SHP77 treated with DMSO at 0.1 percent for 48 hours (cell line): ENCODE measurements around the gene TMEM179.

Experiments
- DNase-seq: peaks from one replicate; lab custom pipeline; 2025; lab: John Stamatoyannopoulos, UW

Gene TMEM179

GRCh38 chr14:104569435-104569834, 35.1 kb downstream of the TMEM179 start:
- DNase-seq = no peak

- DNase-seq = no peak
These were observed 36.0 kb downstream of the TMEM179 start for GRCh38 chr14:104568620-104569019.

GRCh38 chr14:104567957-104568225, 36.7 kb downstream of the TMEM179 start:
- no peak for DNase-seq

- DNase-seq = no peak
These were observed 37.2 kb downstream of the TMEM179 start for GRCh38 chr14:104567141-104567956.

GRCh38 chr14:104564744-104565679, 39.6 kb downstream of the TMEM179 start:
- DNase-seq = no peak

GRCh38 chr14:104563742-104564615, 40.6 kb downstream of the TMEM179 start:
- peak; percentile 11 for DNase-seq

- DNase-seq = no peak
These were observed 41.3 kb downstream of the TMEM179 start for GRCh38 chr14:104563191-104563741.

- no peak for DNase-seq
These were observed 42.0 kb downstream of the TMEM179 start for GRCh38 chr14:104562606-104563005.

GRCh38 chr14:104561632-104562495, 42.7 kb downstream of the TMEM179 start:
- DNase-seq = no peak

GRCh38 chr14:104561124-104561557, 43.4 kb downstream of the TMEM179 start:
- no peak for DNase-seq

GRCh38 chr14:104560586-104560945, 44.0 kb downstream of the TMEM179 start:
- DNase-seq = no peak

- no peak for DNase-seq
These were observed 44.6 kb downstream of the TMEM179 start for GRCh38 chr14:104559804-104560585.

GRCh38 chr14:104559028-104559803, 45.4 kb downstream of the TMEM179 start:
- no peak for DNase-seq

- no peak for DNase-seq
These were observed 46.1 kb downstream of the TMEM179 start for GRCh38 chr14:104558231-104559027.

- no peak for DNase-seq
These were observed 46.8 kb downstream of the TMEM179 start for GRCh38 chr14:104557766-104558165.

GRCh38 chr14:104557086-104557485, 47.5 kb downstream of the TMEM179 start:
- DNase-seq = no peak

- DNase-seq = no peak
These were observed 48.1 kb downstream of the TMEM179 start for GRCh38 chr14:104556256-104557021.
